ENCODE measurements around the gene ITK.

ITK gene

GRCh38 chr5:157285310-157286035 lies 104.8 kb downstream of the ITK start:
- ChIA-PET CTCF (interaction anchor here (1.0 to 6.3 kb wide), 6 partner anchors 8 to 458 kb away, joined by 3 to 35 read pairs (median 8); no protein-coding TSS in a partner anchor), POLR2A (no interaction called here)
- TF ChIP-seq CTCF (IDR thresholded peaks at IDR 0.05; ENCODE audit: control extremely low read depth, extremely low read depth, low read depth, missing control alignments): no peak
- DNase-seq (ENCODE audit: extremely low spot score): no peak

- CTCF ChIA-PET: interaction anchor here (1.5 to 6.3 kb wide), 5 partner anchors 8 to 62 kb away, joined by 4 to 35 read pairs (median 10); no protein-coding TSS in a partner anchor
- no peak for TF ChIP-seq CTCF (IDR thresholded peaks at IDR 0.05; ENCODE audit: control extremely low read depth, extremely low read depth, low read depth, missing control alignments)
- DNase-seq (ENCODE audit: extremely low spot score): no peak
- POLR2A ChIA-PET: no interaction called here
These were observed 106.1 kb downstream of the ITK start for GRCh38 chr5:157286761-157287211.

GRCh38 chr5:157288405-157289163 lies 107.9 kb downstream of the ITK start:
- no peak for DNase-seq (ENCODE audit: extremely low spot score)
- TF ChIP-seq CTCF (IDR thresholded peaks at IDR 0.05; ENCODE audit: control extremely low read depth, extremely low read depth, low read depth, missing control alignments): no peak
- POLR2A ChIA-PET: no interaction called here
- CTCF ChIA-PET: interaction anchor here (1.0 to 6.3 kb wide), 6 partner anchors 10 to 454 kb away, joined by 3 to 35 read pairs (median 4); no protein-coding TSS in a partner anchor

GRCh38 chr5:157289164-157289819 lies 108.7 kb downstream of the ITK start:
- no peak for TF ChIP-seq CTCF (IDR thresholded peaks at IDR 0.05; ENCODE audit: control extremely low read depth, extremely low read depth, low read depth, missing control alignments)
- DNase-seq (ENCODE audit: extremely low spot score): no peak
- POLR2A ChIA-PET: no interaction called here
- CTCF ChIA-PET: interaction anchor here (1.0 to 6.3 kb wide), 4 partner anchors 9 to 454 kb away, joined by 3 to 35 read pairs (median 4); no protein-coding TSS in a partner anchor

GRCh38 chr5:157290156-157290980 lies 109.7 kb downstream of the ITK start:
- ChIA-PET CTCF (interaction anchor here (0.9 to 6.3 kb wide), 3 partner anchors 11 to 141 kb away, joined by 3 to 35 read pairs (median 3); no protein-coding TSS in a partner anchor), POLR2A (no interaction called here)
- no peak for TF ChIP-seq CTCF (IDR thresholded peaks at IDR 0.05; ENCODE audit: control extremely low read depth, extremely low read depth, low read depth, missing control alignments)
- no peak for DNase-seq (ENCODE audit: extremely low spot score)
